ENCODE measurements around the gene PMM2.

Gene PMM2

DNA sequence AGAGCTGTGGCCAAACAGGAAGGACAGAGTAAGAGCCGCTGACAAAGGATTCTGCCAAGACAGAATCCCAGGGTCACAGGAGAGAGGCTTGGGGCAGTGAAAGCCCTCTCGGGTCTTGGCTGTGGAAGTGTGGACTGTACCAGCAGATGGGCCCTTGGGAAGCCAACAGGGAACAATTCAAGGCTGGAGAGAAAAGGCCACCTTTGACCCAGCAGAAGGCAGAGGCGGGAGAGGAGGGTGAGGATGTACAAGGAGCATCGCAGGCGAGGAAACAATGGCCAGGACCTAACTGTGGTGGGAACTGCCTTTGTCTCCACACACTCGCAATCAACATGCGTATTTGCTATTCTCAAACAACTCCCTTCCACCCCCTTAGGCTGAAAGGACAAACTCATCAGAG is 55.5 kb downstream of the PMM2 start:
- Histone ChIP-seq H3K9me3 (ENCODE audit: control insufficient read depth, insufficient read depth, low read depth, low read length) (no peaks in the 10 kb centered on the region), H3K27ac (ENCODE audit: extremely low read depth, low read depth, low read length) (no peak overlapping the region), H3K4me1 (ENCODE audit: control insufficient read depth, insufficient read depth, low read length) (no peaks in the 10 kb centered on the region), H3K4me3 (ENCODE audit: low read depth, low read length) (no peak overlapping the region), H3K36me3 (ENCODE audit: control insufficient read depth in 2 of 2, insufficient read depth in 1 of 2, low read length in 2 of 2) (peaks cover 6 to 88% of the 10 kb centered on the region in 2 experiments; a peak in 2 of 3 replicates)
- ChIA-PET POLR2A (interaction anchor here (0.7 to 5.1 kb wide), 2 partner anchors 15 to 27 kb away, joined by 3 to 21 read pairs; partner anchors contain the start of gene CARHSP1), CTCF (interaction anchor here (1.2 to 1.8 kb wide), 3 partner anchors 27 to 191 kb away, joined by 3 to 10 read pairs (median 5); no protein-coding TSS in a partner anchor)
- TF ChIP-seq ZNF658 (tag by site-specific recombination; IDR thresholded peaks at IDR 0.05) (no peak), ZNF114 (tag by site-specific recombination; IDR thresholded peaks at IDR 0.05) (no peak), MZF1 (tag by site-specific recombination; IDR thresholded peaks at IDR 0.05; ENCODE audit: borderline replicate concordance) (no peak), ZNF654 (tag by site-specific recombination; IDR thresholded peaks at IDR 0.05; ENCODE audit: low read depth) (no peak), WT1 (tag by site-specific recombination; IDR thresholded peaks at IDR 0.05) (no peak), ZNF626 (tag by site-specific recombination; IDR thresholded peaks at IDR 0.05) (no peak), SCRT2 (tag by site-specific recombination; IDR thresholded peaks at IDR 0.05) (no peak), ZNF747 (tag by site-specific recombination; IDR thresholded peaks at IDR 0.05) (no peak), ZNF558 (tag by site-specific recombination; IDR thresholded peaks at IDR 0.05) (no peak), ZNF354C (tag by site-specific recombination; IDR thresholded peaks at IDR 0.05; ENCODE audit: borderline replicate concordance, low read depth) (no peak)
- TF ChIP-seq, protein P1, sequence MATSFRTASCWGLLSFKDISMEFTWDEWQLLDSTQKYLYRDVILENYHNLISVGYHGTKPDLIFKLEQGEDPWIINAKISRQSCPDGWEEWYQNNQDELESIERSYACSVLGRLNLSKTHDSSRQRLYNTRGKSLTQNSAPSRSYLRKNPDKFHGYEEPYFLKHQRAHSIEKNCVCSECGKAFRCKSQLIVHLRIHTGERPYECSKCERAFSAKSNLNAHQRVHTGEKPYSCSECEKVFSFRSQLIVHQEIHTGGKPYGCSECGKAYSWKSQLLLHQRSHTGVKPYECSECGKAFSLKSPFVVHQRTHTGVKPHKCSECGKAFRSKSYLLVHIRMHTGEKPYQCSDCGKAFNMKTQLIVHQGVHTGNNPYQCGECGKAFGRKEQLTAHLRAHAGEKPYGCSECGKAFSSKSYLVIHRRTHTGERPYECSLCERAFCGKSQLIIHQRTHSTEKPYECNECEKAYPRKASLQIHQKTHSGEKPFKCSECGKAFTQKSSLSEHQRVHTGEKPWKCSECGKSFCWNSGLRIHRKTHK (tag by site-specific recombination; IDR thresholded peaks at IDR 0.05) = no peak
- TF ChIP-seq, protein P2, sequence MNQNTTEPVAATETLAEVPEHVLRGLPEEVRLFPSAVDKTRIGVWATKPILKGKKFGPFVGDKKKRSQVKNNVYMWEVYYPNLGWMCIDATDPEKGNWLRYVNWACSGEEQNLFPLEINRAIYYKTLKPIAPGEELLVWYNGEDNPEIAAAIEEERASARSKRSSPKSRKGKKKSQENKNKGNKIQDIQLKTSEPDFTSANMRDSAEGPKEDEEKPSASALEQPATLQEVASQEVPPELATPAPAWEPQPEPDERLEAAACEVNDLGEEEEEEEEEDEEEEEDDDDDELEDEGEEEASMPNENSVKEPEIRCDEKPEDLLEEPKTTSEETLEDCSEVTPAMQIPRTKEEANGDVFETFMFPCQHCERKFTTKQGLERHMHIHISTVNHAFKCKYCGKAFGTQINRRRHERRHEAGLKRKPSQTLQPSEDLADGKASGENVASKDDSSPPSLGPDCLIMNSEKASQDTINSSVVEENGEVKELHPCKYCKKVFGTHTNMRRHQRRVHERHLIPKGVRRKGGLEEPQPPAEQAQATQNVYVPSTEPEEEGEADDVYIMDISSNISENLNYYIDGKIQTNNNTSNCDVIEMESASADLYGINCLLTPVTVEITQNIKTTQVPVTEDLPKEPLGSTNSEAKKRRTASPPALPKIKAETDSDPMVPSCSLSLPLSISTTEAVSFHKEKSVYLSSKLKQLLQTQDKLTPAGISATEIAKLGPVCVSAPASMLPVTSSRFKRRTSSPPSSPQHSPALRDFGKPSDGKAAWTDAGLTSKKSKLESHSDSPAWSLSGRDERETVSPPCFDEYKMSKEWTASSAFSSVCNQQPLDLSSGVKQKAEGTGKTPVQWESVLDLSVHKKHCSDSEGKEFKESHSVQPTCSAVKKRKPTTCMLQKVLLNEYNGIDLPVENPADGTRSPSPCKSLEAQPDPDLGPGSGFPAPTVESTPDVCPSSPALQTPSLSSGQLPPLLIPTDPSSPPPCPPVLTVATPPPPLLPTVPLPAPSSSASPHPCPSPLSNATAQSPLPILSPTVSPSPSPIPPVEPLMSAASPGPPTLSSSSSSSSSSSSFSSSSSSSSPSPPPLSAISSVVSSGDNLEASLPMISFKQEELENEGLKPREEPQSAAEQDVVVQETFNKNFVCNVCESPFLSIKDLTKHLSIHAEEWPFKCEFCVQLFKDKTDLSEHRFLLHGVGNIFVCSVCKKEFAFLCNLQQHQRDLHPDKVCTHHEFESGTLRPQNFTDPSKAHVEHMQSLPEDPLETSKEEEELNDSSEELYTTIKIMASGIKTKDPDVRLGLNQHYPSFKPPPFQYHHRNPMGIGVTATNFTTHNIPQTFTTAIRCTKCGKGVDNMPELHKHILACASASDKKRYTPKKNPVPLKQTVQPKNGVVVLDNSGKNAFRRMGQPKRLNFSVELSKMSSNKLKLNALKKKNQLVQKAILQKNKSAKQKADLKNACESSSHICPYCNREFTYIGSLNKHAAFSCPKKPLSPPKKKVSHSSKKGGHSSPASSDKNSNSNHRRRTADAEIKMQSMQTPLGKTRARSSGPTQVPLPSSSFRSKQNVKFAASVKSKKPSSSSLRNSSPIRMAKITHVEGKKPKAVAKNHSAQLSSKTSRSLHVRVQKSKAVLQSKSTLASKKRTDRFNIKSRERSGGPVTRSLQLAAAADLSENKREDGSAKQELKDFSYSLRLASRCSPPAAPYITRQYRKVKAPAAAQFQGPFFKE (tag by site-specific recombination; IDR thresholded peaks at IDR 0.05; ENCODE audit: borderline replicate concordance) = no peak

DNA sequence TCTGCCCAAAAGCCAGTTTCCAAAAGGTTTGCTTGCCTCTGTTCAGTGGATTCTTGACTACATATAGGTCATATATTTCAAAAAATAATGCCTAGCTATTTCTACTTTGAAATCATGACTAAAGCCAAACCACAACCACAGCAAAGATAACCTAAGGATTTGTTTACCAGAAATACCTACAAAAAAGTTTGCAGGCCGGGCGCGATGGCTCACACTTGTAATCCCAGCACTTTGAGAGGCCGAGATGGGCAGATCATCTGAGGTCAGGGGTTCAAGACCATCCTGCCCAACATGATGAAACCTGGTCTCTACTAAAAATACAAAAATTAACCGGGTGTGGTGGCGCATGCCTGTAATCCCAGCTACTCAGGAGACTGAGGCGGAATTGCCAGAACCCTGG is 56.0 kb downstream of the PMM2 start:
- Histone ChIP-seq H3K4me1 (ENCODE audit: control insufficient read depth, insufficient read depth, low read length) (no peaks in the 10 kb centered on the region), H3K9me3 (ENCODE audit: control insufficient read depth, insufficient read depth, low read depth, low read length) (no peaks in the 10 kb centered on the region), H3K4me3 (ENCODE audit: low read depth, low read length) (no peak overlapping the region), H3K27ac (ENCODE audit: extremely low read depth, low read depth, low read length) (no peak overlapping the region), H3K36me3 (ENCODE audit: control insufficient read depth in 2 of 2, insufficient read depth in 1 of 2, low read length in 2 of 2) (peaks cover 6 to 88% of the 10 kb centered on the region in 2 experiments; a peak in 2 of 3 replicates)
- ChIA-PET POLR2A (interaction anchor here (0.9 to 5.1 kb wide), 2 partner anchors 10 to 15 kb away, joined by 3 to 21 read pairs; partner anchors contain the start of gene CARHSP1), CTCF (interaction anchor here (1.2 to 1.4 kb wide), 2 partner anchors 27 to 192 kb away, joined by 3 to 5 read pairs; no protein-coding TSS in a partner anchor)
- TF ChIP-seq ZNF521 (tag by site-specific recombination; IDR thresholded peaks at IDR 0.05) (no peak), GLIS1 (tag by site-specific recombination; IDR thresholded peaks at IDR 0.05) (no peak), ZBTB20 (tag by site-specific recombination; IDR thresholded peaks at IDR 0.05) (no peak), ZNF132 (tag by site-specific recombination; IDR thresholded peaks at IDR 0.05; ENCODE audit: borderline replicate concordance) (no peak), ZNF776 (tag by site-specific recombination; IDR thresholded peaks at IDR 0.05; ENCODE audit: borderline replicate concordance) (no peak), HOXD13 (CRISPR knock-in tag; IDR thresholded peaks at IDR 0.05; ENCODE audit: borderline replicate concordance) (no peak), SCRT2 (tag by site-specific recombination; IDR thresholded peaks at IDR 0.05) (no peak), ZNF785 (tag by site-specific recombination; IDR thresholded peaks at IDR 0.05) (no peak), ZNF623 (tag by site-specific recombination; IDR thresholded peaks at IDR 0.05) (no peak), ZNF777 (tag by site-specific recombination; IDR thresholded peaks at IDR 0.05; ENCODE audit: borderline replicate concordance) (no peak), ZNF335 (tag by site-specific recombination; conservative IDR thresholded peaks at IDR 0.05) (no peak), ZNF341 (tag by site-specific recombination; IDR thresholded peaks at IDR 0.05; ENCODE audit: low read depth) (no peak), ZNF239 (tag by site-specific recombination; IDR thresholded peaks at IDR 0.05) (no peak), SP2 (tag by site-specific recombination; IDR thresholded peaks at IDR 0.05) (no peak)
- TF ChIP-seq, protein P3, sequence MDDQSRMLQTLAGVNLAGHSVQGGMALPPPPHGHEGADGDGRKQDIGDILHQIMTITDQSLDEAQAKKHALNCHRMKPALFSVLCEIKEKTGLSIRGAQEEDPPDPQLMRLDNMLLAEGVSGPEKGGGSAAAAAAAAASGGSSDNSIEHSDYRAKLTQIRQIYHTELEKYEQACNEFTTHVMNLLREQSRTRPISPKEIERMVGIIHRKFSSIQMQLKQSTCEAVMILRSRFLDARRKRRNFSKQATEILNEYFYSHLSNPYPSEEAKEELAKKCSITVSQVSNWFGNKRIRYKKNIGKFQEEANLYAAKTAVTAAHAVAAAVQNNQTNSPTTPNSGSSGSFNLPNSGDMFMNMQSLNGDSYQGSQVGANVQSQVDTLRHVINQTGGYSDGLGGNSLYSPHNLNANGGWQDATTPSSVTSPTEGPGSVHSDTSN (CRISPR knock-in tag; IDR thresholded peaks at IDR 0.05) = no peak
- TF ChIP-seq, protein P4, sequence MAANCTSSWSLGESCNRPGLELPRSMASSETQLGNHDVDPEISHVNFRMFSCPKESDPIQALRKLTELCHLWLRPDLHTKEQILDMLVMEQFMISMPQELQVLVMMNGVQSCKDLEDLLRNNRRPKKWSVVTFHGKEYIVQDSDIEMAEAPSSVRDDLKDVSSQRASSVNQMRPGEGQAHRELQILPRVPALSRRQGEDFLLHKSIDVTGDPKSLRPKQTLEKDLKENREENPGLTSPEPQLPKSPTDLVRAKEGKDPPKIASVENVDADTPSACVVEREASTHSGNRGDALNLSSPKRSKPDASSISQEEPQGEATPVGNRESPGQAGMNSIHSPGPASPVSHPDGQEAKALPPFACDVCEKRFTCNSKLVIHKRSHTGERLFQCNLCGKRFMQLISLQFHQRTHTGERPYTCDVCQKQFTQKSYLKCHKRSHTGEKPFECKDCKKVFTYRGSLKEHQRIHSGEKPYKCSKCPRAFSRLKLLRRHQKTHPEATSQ (tag by site-specific recombination; IDR thresholded peaks at IDR 0.05) = no peak
